IMR-90 (cell line): ENCODE results near the gene CFAP90. TPM values are rescaled to one million over a fixed set of nuclear protein-coding genes. Genes with fewer than 3 reads are reported as not detected.

ENCODE experiments used
- ATAC-seq: fragments of 200-7000 bp; cut with Tn5 transposase; 2 replicates; pipeline ENCODE4 v1.9.1; 2020; ENCODE audit warnings: low read depth, mild to moderate bottlenecking, moderate library complexity
- BruUV-seq: library from RNA; stranded (reverse); fragments of 400-500 nt; replicated peaks from 2 replicates; lab custom pipeline; 2021; lab: Mats Ljungman, UMichigan
- CTCF ChIA-PET: fragments of 300-600 bp; formaldehyde crosslinking; extraction: SDS; loops from one replicate; lab custom pipeline; 2021; ENCODE audit warnings: antibody characterized with exemption; lab: Yijun Ruan, JAX
- POLR2A ChIA-PET: fragments of 300-600 bp; sonication (Branson Sonifier 250); formaldehyde crosslinking; loops from one replicate; lab custom pipeline; 2022; ENCODE audit warnings: antibody characterized with exemption; ENCODE audit not compliant: unreplicated experiment; lab: Charles Lee
- DNase-seq: peaks from one replicate; pipeline ENCODE4 v3.0.0; 2013
- H2AFZ ChIP-seq: replicated peaks from 2 replicates; pipeline ENCODE3; 2013; ENCODE audit warnings: low read length, mild to moderate bottlenecking; ENCODE audit not compliant: poor library complexity
- H2AK5ac ChIP-seq: 2 replicates; pipeline ENCODE4 v1.6.1; 2013; ENCODE audit warnings: low read depth, low read length, inconsistent platforms
- H2AK9ac ChIP-seq: replicated peaks from 2 replicates; pipeline ENCODE3; 2013; ENCODE audit warnings: mild to moderate bottlenecking, low read depth, low read length, moderate library complexity; ENCODE audit not compliant: poor library complexity
- H2BK120ac ChIP-seq: 2 replicates; pipeline ENCODE4 v1.6.1; 2013; ENCODE audit warnings: low read depth, low read length, inconsistent platforms
- H2BK15ac ChIP-seq: 3 replicates; pipeline ENCODE4 v1.6.1; 2013; ENCODE audit warnings: low read depth, low read length, inconsistent platforms
- H2BK20ac ChIP-seq: 2 replicates; pipeline ENCODE4 v1.6.1; 2013; ENCODE audit warnings: low read depth, mild to moderate bottlenecking, inconsistent platforms, low read length, moderate library complexity
- H2BK5ac ChIP-seq: 2 replicates; pipeline ENCODE4 v1.6.1; 2013; ENCODE audit warnings: mild to moderate bottlenecking, low read depth, low read length, inconsistent platforms; ENCODE audit not compliant: poor library complexity, severe bottlenecking
- H3K14ac ChIP-seq: replicated peaks from 2 replicates; pipeline ENCODE4 v1.6.1; 2013; ENCODE audit warnings: low read depth, low read length, inconsistent platforms
- H3K18ac ChIP-seq: 2 replicates; pipeline ENCODE4 v1.6.1; 2013; ENCODE audit warnings: low read depth, low read length, control low read depth
- H3K23ac ChIP-seq: 2 replicates; pipeline ENCODE4 v1.6.1; 2013; ENCODE audit warnings: low read depth, low read length, inconsistent platforms
- H3K27ac ChIP-seq: 2 replicates; pipeline ENCODE4 v1.5.1; 2013; ENCODE audit warnings: mild to moderate bottlenecking, control low read depth, low read length; ENCODE audit not compliant: insufficient read depth
- H3K27me3 ChIP-seq: 2 replicates; pipeline ENCODE4 v1.6.1; 2013; ENCODE audit warnings: low read length; ENCODE audit not compliant: control insufficient read depth, insufficient read depth
- H3K36me3 ChIP-seq: 2 replicates; pipeline ENCODE4 v1.6.1; 2013; ENCODE audit warnings: low read length, mixed read lengths; ENCODE audit not compliant: control insufficient read depth, insufficient read depth
- H3K4ac ChIP-seq: 2 replicates; pipeline ENCODE4 v1.6.1; 2013; ENCODE audit warnings: low read depth, low read length, inconsistent platforms
- H3K4me1 ChIP-seq: 2 replicates; pipeline ENCODE4 v1.6.1; 2013; ENCODE audit warnings: low read length, mixed read lengths; ENCODE audit not compliant: control insufficient read depth, insufficient read depth
- H3K4me2 ChIP-seq: 2 replicates; pipeline ENCODE4 v1.6.1; 2013; ENCODE audit warnings: low read depth, mild to moderate bottlenecking, control low read depth, low read length, moderate library complexity
- H3K4me3 ChIP-seq: 2 replicates; pipeline ENCODE4 v1.5.1; 2013; ENCODE audit warnings: low read depth, mild to moderate bottlenecking, control low read depth, low read length, moderate library complexity; ENCODE audit not compliant: insufficient read depth
- H3K56ac ChIP-seq: 2 replicates; pipeline ENCODE4 v1.6.1; 2013; ENCODE audit warnings: low read length, inconsistent platforms; ENCODE audit not compliant: insufficient read depth; ENCODE audit errors: extremely low read depth
- H3K79me1 ChIP-seq, 2 experiments: 2 replicates each; pipeline ENCODE4 v1.6.1; 2013; ENCODE audit warnings: low read length in 2 of 2, inconsistent platforms in 1 of 2, low read depth in 1 of 2
- H3K9ac ChIP-seq: 2 replicates; pipeline ENCODE4 v1.6.1; 2013; ENCODE audit warnings: low read depth, low read length, control low read depth
- H3K9me1 ChIP-seq: 2 replicates; pipeline ENCODE4 v1.6.1; 2013; ENCODE audit warnings: low read length, inconsistent platforms; ENCODE audit not compliant: insufficient read depth
- H3K9me3 ChIP-seq: 2 replicates; pipeline ENCODE4 v1.6.1; 2013; ENCODE audit warnings: low read length; ENCODE audit not compliant: control insufficient read depth, insufficient read depth
- H4K20me1 ChIP-seq: 2 replicates; pipeline ENCODE4 v1.6.1; 2013; ENCODE audit warnings: low read length, inconsistent platforms; ENCODE audit not compliant: insufficient read depth
- H4K5ac ChIP-seq: 2 replicates; pipeline ENCODE4 v1.6.1; 2013; ENCODE audit warnings: mild to moderate bottlenecking, low read depth, low read length, control low read depth
- H4K8ac ChIP-seq, 2 experiments: 2 replicates each; pipeline ENCODE4 v1.6.1; 2013; ENCODE audit warnings: low read depth in 2 of 2, low read length in 2 of 2, control low read depth in 1 of 2, inconsistent platforms in 1 of 2
- H4K91ac ChIP-seq: 2 replicates; pipeline ENCODE4 v1.6.1; 2013; ENCODE audit warnings: low read depth, low read length, inconsistent platforms; ENCODE audit not compliant: insufficient read depth
- BHLHE40 ChIP-seq: fragments of 150-350 bp; IDR thresholded peaks from 2 replicates; pipeline ENCODE4 v1.6.1; 2016; ENCODE audit warnings: mild to moderate bottlenecking, low read depth, low read length
- CEBPB ChIP-seq: IDR thresholded peaks from 2 replicates; pipeline ENCODE4 v1.6.1; 2012; ENCODE audit warnings: low read depth, low read length, improper control_type of control experiment
- CTCF ChIP-seq: conservative IDR thresholded peaks from 2 replicates; pipeline ENCODE4 v1.5.1; 2012; ENCODE audit warnings: mild to moderate bottlenecking, low read depth, low read length, improper control_type of control experiment
- ELK1 ChIP-seq: fragments of 150-350 bp; IDR thresholded peaks from 2 replicates; pipeline ENCODE4 v1.6.1; 2016; ENCODE audit warnings: low read depth, mild to moderate bottlenecking, low read length, moderate library complexity, borderline replicate concordance
- FOS ChIP-seq: fragments of 150-350 bp; IDR thresholded peaks from 2 replicates; pipeline ENCODE4 v1.6.1; 2016; ENCODE audit warnings: low read depth, low read length
- MAFK ChIP-seq: IDR thresholded peaks from 2 replicates; pipeline ENCODE4 v1.6.1; 2012; ENCODE audit warnings: low read depth, low read length, improper control_type of control experiment
- MXI1 ChIP-seq: IDR thresholded peaks from 2 replicates; pipeline ENCODE4 v1.6.1; 2012; ENCODE audit warnings: low read depth, mild to moderate bottlenecking, low read length, moderate library complexity, borderline replicate concordance
- NFE2L2 ChIP-seq: fragments of 150-350 bp; IDR thresholded peaks from 2 replicates; pipeline ENCODE4 v1.6.1; 2016; ENCODE audit warnings: low read depth, mild to moderate bottlenecking, low read length
- POLR2A ChIP-seq: IDR thresholded peaks from 2 replicates; pipeline ENCODE4 v1.6.1; 2012; ENCODE audit warnings: mild to moderate bottlenecking, low read depth, low read length
- RCOR1 ChIP-seq: IDR thresholded peaks from 2 replicates; pipeline ENCODE4 v1.6.1; 2012; ENCODE audit warnings: mild to moderate bottlenecking, low read length, improper control_type of control experiment; ENCODE audit not compliant: insufficient replicate concordance
- SMC3 ChIP-seq: fragments of 150-350 bp; IDR thresholded peaks from 2 replicates; pipeline ENCODE4 v1.6.1; 2016; ENCODE audit warnings: low read depth, mild to moderate bottlenecking, antibody characterized with exemption, low read length, moderate library complexity
- USF2 ChIP-seq: fragments of 150-350 bp; IDR thresholded peaks from 2 replicates; pipeline ENCODE4 v1.6.1; 2017; ENCODE audit warnings: mild to moderate bottlenecking, antibody characterized with exemption, low read length, low read depth
- WGBS, 2 experiments: methylation state at CpG; one replicate each; pipeline versions ENCODE4 v1.1.5 to v1.1.7; 2013; ENCODE audit warnings: missing lambda C conversion rate in 2 of 2; ENCODE audit not compliant: insufficient read length in 1 of 2; ENCODE audit errors: extremely low coverage in 2 of 2; 5-methylcytosine and 5-hydroxymethylcytosine counted together
- dilution Hi-C: fragments of 300-500 bp; cut with HindIII; formaldehyde crosslinking; loops from one replicate; pipeline ENCODE4 v1.14.3; 2018; ENCODE audit warnings: low sequenced_read_pairs; ENCODE audit not compliant: unreplicated experiment
- in situ Hi-C: fragments of 300-500 bp; cut with MboI; formaldehyde crosslinking; loops from 3 replicates; pipeline ENCODE4 v1.14.3; 2019; ENCODE audit warnings: low sequenced_read_pairs, inconsistent platforms, mixed read lengths
- intact Hi-C: fragments of 100-400 bp; cut with micrococcal nuclease; formaldehyde crosslinking; loops from 2 replicates; pipeline ENCODE4 v1.10.0; 2022
- polyA plus RNA-seq, 3 experiments: library from polyadenylated mRNA; depleted of rRNA; stranded (reverse); fragments of >200 nt; gene quantifications; 2 replicates each; pipeline ENCODE4 v1.2.3, GENCODE V29; 2012; ENCODE audit warnings: low replicate concordance in 1 of 3
- total RNA-seq: library from RNA; depleted of rRNA; stranded (reverse); fragments of >200 nt; gene quantifications from 2 replicates; pipeline ENCODE4 v1.2.3, GENCODE V29; 2012

The CFAP90 gene
- total and polyA plus RNA-seq, 2 of the 4 experiments (the other 2 are of a cell fraction), result 0.09 TPM; not detected in 1

GRCh38 chr5:7852542-7852941 lies 1.6 kb upstream of the CFAP90 start:
- peaks cover 25% of the 10 kb centered on the region for H3K27me3 ChIP-seq
- no peak overlapping the region for H2BK15ac ChIP-seq
- no peak overlapping the region for H2BK120ac ChIP-seq
- no peak overlapping the region for H3K14ac ChIP-seq
- H4K91ac ChIP-seq, result no peak overlapping the region
- POLR2A ChIA-PET, result no interaction called here
- no peak overlapping the region for H2AK9ac ChIP-seq
- H3K23ac ChIP-seq, result no peak overlapping the region
- CTCF ChIA-PET, result no interaction called here
- TF ChIP-seq SMC3 (no peak), BHLHE40 (no peak), MXI1 (no peak), FOS (no peak), MAFK (no peak), RCOR1 (no peak), USF2 (no peak), ELK1 (no peak), CTCF (no peak), CEBPB (no peak), NFE2L2 (no peak), POLR2A (no peak)
- no peak overlapping the region for H3K4ac ChIP-seq
- H2BK20ac ChIP-seq, result no peak overlapping the region
- no peak overlapping the region for H3K27ac ChIP-seq
- no peak overlapping the region for H4K8ac ChIP-seq
- intact Hi-C loops (no loop called here), dilution Hi-C loops (no loop called here), in situ Hi-C loops (no loop called here)
- no peak overlapping the region for H3K56ac ChIP-seq
- H3K4me3 ChIP-seq, result no peak overlapping the region
- no peaks in the 10 kb centered on the region for H4K20me1 ChIP-seq
- H3K79me1 ChIP-seq, result no peaks in the 10 kb centered on the region
- no peaks in the 10 kb centered on the region for H3K4me1 ChIP-seq
- H3K9ac ChIP-seq, result no peak overlapping the region
- no peak overlapping the region for H3K4me2 ChIP-seq
- peaks cover 2% of the 10 kb centered on the region; the same call in 1 of the 2 replicates for H3K9me3 ChIP-seq
- no peak for ATAC-seq
- WGBS, 2 experiments, result no CpG with 5 or more reads among the region's 1 CpG
- no peak overlapping the region for H4K5ac ChIP-seq
- H2AFZ ChIP-seq, result no peak overlapping the region
- DNase-seq, result peak; percentile 20
- H2BK5ac ChIP-seq, result no peak overlapping the region
- no peaks in the 10 kb centered on the region for H3K9me1 ChIP-seq
- no peak overlapping the region for H3K18ac ChIP-seq
- H2AK5ac ChIP-seq, result no peak overlapping the region
- H3K36me3 ChIP-seq, result no peaks in the 10 kb centered on the region
- no TSS peak for BruUV-seq
